LNCaP clone FGC (cell line): Measurements from ENCODE around the gene ZNF562.

ENCODE experiments used
- DNase-seq: peaks from one replicate; pipeline ENCODE4 v3.0.0-alpha.2; 2011; ENCODE audit warnings: low read depth
- H3K4me3 ChIP-seq: 2 replicates; pipeline ENCODE4 v1.5.1; 2011; ENCODE audit warnings: mild to moderate bottlenecking, low read depth, low read length, control low read depth
- TF ChIP-seq, protein P1 (sequence below): IDR thresholded peaks from 2 replicates; pipeline ENCODE4 v1.5.1; 2012; ENCODE audit warnings: mild to moderate bottlenecking; ENCODE audit not compliant: control insufficient read depth, insufficient read depth; ENCODE audit errors: extremely low read depth

The ZNF562 gene

DNA sequence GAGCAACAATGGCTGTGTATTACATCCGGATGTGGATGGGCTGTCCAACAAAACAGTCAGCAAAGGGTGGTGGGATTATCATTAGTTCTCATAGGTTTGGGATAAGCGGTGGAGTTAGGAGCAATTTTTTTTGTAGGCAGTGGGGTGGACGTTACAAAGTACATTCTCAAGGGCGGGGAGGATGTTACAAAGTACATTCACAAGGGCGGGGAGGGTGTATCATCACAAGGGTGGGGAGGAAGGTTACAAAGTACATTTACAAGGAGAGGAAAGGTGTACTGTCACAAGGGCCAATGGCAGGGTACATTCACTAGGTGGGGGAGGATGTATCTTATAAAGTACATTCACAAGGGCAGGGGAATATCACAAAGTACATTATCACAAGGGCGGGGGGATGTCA lies 33.1 kb downstream of the ZNF562 start:
- TF ChIP-seq, protein P1, sequence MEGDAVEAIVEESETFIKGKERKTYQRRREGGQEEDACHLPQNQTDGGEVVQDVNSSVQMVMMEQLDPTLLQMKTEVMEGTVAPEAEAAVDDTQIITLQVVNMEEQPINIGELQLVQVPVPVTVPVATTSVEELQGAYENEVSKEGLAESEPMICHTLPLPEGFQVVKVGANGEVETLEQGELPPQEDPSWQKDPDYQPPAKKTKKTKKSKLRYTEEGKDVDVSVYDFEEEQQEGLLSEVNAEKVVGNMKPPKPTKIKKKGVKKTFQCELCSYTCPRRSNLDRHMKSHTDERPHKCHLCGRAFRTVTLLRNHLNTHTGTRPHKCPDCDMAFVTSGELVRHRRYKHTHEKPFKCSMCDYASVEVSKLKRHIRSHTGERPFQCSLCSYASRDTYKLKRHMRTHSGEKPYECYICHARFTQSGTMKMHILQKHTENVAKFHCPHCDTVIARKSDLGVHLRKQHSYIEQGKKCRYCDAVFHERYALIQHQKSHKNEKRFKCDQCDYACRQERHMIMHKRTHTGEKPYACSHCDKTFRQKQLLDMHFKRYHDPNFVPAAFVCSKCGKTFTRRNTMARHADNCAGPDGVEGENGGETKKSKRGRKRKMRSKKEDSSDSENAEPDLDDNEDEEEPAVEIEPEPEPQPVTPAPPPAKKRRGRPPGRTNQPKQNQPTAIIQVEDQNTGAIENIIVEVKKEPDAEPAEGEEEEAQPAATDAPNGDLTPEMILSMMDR: no peak
- no peak overlapping the region for H3K4me3 ChIP-seq
- DNase-seq: no peak

DNA sequence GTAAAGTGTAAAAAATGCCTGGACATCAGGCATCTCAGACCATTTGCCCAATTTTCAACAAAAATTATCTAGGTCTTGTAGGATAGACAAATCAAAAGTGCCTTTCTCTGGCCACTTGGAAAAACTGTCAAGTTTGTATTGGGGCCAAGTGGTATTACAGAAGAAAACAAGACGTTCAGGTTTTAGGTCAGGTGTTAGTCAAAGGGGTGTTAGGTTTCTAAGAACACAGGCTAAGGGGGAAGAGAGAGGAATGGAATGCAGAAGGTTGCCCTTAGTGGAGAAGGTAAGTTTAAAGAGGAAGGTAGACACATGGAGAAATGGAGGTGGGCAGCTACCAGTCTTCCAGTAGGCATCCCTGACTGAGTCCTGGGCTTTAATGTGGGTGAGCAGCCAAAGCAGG lies 33.9 kb downstream of the ZNF562 start:
- H3K4me3 ChIP-seq: no peak overlapping the region
- TF ChIP-seq, protein P1: no peak
- DNase-seq: no peak

DNA sequence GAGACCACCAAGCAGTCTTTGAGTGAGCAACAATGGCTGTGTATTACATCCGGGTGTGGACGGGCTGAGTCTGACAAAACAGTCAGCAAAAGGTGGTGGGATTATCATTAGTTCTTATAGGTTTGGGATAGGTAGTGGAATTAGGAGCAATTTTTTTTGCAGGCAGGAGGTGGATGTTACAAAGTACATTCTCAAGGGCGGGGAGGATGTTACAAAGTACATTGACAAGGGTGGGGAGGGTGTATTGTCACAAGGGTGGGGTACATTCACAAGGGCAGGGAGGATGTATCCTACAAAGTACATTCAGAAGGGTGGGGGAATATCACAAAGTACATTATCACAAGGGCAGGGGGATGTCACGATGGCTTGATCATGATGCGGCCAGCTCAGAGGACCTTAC lies 38.9 kb downstream of the ZNF562 start:
- DNase-seq: no peak
- no peak overlapping the region for H3K4me3 ChIP-seq
- TF ChIP-seq, protein P1: no peak

DNA sequence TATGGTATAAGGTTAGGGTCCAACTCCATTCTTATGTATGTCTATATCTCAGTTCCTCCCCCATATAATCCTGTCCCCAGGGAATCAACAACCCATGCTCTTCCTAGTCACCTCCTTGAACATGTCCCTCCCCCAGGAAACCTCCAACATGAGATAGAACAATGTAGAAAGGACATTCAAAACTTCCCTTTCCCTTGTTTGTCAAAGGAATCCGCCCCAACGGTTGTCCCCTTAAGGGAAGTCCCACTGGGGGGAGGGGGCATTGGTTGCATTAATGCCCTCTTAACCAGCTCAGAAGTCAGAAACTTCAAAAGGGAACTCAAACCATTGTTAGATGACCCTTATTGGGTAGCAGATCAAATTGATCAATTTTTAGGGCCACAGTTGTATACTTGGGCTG lies 47.0 kb downstream of the ZNF562 start:
- no peak overlapping the region for H3K4me3 ChIP-seq
- TF ChIP-seq, protein P1: no peak
- no peak for DNase-seq

DNA sequence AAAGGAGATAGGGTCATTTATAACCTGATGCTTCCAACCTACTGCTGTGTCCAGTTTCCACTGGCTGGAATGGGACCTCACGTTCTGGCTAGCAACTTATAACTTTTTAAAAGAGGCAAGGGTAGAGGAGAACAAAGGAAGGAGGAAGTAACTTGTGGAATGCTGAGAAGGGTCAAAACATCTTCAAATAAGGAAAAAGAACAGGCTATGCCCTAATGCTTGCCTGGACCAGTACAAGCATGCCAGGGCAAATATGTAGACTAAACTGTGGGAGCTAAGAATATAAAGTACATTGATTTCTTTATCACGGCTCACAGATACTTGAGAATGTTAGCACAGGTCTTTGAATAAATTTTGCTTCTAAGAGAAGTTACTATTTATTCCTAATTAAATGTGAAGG lies 52.4 kb downstream of the ZNF562 start:
- DNase-seq: peak; percentile 26

DNA sequence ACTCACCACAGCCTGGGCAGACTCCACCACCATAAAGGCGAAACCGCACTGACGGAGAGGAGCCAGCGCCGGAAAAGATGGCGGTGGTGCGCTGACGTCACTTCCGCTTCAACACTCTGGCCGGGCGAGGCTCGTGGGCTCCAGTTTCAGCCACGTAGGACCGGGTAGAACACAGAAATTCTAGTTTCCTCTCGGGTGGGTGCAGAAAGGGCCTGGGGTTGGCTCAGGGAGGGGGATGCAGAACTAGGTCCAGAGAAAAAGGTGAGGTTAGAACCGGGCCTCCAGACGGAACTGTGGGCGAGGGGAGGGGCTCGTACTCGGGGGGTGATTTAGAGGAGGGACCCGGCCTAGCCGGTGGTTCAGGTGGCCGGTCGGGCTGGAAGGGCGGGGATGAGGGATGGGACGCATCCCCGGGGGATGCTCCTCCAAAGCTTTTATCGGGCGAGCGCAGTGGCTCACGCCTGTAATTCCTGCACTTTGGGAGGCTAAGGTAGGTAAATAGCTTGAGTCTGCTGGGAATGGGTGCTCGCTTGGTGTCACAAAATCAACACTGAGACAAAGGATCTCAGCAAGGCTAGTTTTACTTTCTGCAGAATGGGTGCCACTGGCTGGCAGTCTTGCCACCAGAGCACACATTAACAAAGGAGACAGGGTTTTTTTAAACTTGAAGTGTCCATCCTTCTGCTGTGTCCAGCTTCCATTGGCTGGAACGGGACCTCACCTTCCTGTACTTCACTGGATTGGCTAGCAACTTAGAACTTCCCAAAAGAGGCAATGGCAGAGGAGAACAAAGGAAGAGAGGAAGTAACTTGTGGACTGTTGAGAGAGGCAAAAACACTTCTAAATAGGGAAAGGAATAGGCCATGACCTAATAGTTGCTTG lies 53.5 kb downstream of the ZNF562 start, which contains the start of gene ZNF561:
TSS of gene ZNF561 (minus strand) at position 77 of the 882 bp plus-strand sequence. CDS start 1,776 bp downstream, outside the sequence.
- TF ChIP-seq, protein P1: no peak
- H3K4me3 ChIP-seq: peak within 1 kb of the TSS; percentile 85
- peak; percentile 71 for DNase-seq

More for the DNA sequence above, 52.4 kb downstream of the ZNF562 start:
- peak overlapping the region; percentile 85 for H3K4me3 ChIP-seq
- TF ChIP-seq, protein P1: no peak
